ENCODE data around the gene YAF2. TPM values are rescaled to one million over a fixed set of nuclear protein-coding genes. Genes with fewer than 3 reads are reported as not detected.

The YAF2 gene
- total RNA-seq, 4 donors from 2014 or later = 10.8 to 69.7 (median 28.5) TPM

DNA sequence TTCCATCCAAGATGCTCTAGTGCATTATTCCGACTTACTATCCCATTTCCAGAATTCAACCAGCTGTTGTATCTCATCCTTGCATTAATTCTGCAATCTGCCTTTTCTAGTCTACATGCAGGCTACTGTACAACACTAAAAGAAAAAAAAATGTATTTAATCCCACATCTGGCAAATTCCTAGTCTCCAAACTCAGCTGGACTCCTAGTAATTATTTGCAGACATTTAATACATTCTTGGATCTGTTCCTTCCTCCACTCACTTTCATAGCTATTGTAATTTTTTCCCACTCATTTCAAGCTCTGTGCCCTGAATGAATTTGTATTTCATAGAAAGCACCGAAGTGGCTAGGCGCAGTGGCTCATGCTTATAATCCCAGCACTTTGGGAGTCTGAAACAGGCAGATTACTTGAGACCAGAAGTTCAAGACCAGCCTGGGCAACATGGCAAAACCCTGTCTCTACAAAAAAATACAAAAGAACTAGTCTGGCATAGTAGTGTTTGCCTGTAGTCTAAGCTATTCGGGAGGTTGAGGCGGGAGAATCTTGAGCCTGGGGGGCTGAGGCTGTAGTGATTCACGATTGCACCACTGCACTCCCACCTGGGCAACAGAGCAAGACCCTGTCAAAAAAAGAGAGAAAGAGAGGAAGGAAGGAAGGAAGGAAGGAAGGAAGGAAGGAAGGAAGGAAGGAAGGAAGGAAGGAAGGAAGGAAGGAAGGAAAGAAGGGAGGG lies 39.5 kb upstream of the YAF2 start:
- TF ChIP-seq, protein P1, sequence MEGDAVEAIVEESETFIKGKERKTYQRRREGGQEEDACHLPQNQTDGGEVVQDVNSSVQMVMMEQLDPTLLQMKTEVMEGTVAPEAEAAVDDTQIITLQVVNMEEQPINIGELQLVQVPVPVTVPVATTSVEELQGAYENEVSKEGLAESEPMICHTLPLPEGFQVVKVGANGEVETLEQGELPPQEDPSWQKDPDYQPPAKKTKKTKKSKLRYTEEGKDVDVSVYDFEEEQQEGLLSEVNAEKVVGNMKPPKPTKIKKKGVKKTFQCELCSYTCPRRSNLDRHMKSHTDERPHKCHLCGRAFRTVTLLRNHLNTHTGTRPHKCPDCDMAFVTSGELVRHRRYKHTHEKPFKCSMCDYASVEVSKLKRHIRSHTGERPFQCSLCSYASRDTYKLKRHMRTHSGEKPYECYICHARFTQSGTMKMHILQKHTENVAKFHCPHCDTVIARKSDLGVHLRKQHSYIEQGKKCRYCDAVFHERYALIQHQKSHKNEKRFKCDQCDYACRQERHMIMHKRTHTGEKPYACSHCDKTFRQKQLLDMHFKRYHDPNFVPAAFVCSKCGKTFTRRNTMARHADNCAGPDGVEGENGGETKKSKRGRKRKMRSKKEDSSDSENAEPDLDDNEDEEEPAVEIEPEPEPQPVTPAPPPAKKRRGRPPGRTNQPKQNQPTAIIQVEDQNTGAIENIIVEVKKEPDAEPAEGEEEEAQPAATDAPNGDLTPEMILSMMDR (IDR thresholded peaks at IDR 0.05) = no peak
- no peak for TF ChIP-seq POLR2A (IDR thresholded peaks at IDR 0.05)
- intact Hi-C loops (cut with DNase I; ENCODE audit: low total_unique reads) = no loop called here
- H3K4me1 ChIP-seq = no peaks in the 10 kb centered on the region
- DNase-seq = no peak
- no peak overlapping the region for H3K27ac ChIP-seq
- no peaks in the 10 kb centered on the region for H3K27me3 ChIP-seq
- no peak overlapping the region for H3K4me3 ChIP-seq
- no peaks in the 10 kb centered on the region for H3K9me3 ChIP-seq
- H3K36me3 ChIP-seq = no peaks in the 10 kb centered on the region

DNA sequence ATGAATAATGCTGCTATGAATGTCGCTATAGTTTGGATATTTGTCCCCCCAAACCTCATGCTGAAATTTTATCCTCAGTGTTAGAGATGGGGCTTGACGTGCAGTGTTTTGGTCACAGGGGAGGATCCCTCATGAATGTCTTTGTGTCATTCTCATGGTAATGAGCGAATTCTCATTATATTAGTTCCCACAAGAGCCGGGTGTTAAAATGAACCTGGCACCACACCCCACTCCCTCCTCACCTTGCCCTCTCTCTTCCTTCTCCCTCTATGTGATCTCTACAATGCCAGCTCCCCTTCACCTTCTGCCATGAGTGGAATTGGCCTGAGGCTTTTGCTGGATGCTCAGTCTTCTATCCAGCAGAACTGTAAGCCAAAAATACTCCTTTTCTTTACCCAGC lies 37.5 kb upstream of the YAF2 start:
- Histone ChIP-seq H3K36me3 (no peaks in the 10 kb centered on the region), H3K27ac (no peak overlapping the region), H3K4me3 (no peak overlapping the region), H3K4me1 (no peaks in the 10 kb centered on the region), H3K9me3 (no peaks in the 10 kb centered on the region), H3K27me3 (no peaks in the 10 kb centered on the region)
- intact Hi-C loops (cut with DNase I; ENCODE audit: low total_unique reads) = no loop called here
- DNase-seq = no peak
- TF ChIP-seq, protein P1 (IDR thresholded peaks at IDR 0.05) = no peak
- no peak for TF ChIP-seq POLR2A (IDR thresholded peaks at IDR 0.05)

GRCh38 chr12:42273706-42274105 lies 35.7 kb upstream of the YAF2 start:
- no peak for TF ChIP-seq POLR2A (IDR thresholded peaks at IDR 0.05)
- TF ChIP-seq, protein P1 (IDR thresholded peaks at IDR 0.05) = no peak
- intact Hi-C loops (cut with DNase I; ENCODE audit: low total_unique reads) = no loop called here
- Histone ChIP-seq H3K27me3 (no peaks in the 10 kb centered on the region), H3K9me3 (no peaks in the 10 kb centered on the region), H3K27ac (no peak overlapping the region), H3K4me3 (no peak overlapping the region), H3K4me1 (no peaks in the 10 kb centered on the region), H3K36me3 (no peaks in the 10 kb centered on the region)
- DNase-seq = no peak

GRCh38 chr12:42270596-42270995 lies 32.5 kb upstream of the YAF2 start:
- DNase-seq = no peak
- no peak for TF ChIP-seq POLR2A (IDR thresholded peaks at IDR 0.05)
- TF ChIP-seq, protein P1 (IDR thresholded peaks at IDR 0.05) = no peak
- intact Hi-C loops (cut with DNase I; ENCODE audit: low total_unique reads) = no loop called here
- H3K36me3 ChIP-seq = no peaks in the 10 kb centered on the region
- no peaks in the 10 kb centered on the region for H3K4me1 ChIP-seq
- H3K9me3 ChIP-seq = no peaks in the 10 kb centered on the region
- no peak overlapping the region for H3K27ac ChIP-seq
- H3K4me3 ChIP-seq = no peak overlapping the region
- H3K27me3 ChIP-seq = no peaks in the 10 kb centered on the region

DNA sequence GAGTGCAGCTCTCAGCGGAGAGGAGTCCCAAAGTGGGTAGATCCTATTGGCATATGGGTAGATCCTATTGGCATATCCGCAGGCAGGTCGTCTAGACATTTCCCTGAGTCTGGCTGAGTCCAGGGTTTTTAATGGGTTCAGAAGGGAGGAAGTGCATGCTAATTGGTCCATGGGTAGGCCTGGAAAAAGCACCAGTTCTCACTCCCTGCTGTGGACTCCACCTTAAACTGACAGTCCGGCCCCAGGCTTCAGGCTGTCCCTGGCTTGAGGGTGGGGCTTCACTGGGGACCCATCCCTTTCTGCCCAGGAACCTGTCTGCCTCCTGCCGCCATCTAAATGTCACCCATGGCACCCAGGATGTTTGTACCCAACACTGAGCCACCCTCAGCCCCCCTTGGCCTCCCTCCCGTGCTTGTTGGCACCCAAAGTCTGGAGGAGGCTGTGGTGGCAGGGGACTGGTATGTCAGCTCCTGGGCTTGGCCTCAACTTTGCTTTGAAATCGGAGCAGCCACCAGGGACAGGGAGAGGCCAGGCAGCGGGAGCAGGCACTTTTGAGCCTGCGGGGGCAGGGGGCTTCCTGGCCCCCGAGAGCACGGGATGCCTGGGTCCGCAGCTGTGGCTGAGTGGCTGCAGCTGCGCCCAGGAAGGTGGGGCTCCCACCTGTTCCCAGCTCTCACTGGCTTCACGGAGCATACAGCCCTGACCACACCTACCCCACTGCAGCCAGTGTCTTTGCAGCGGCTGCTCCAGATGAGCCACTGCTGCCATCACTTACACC lies 29.6 kb upstream of the YAF2 start:
- Histone ChIP-seq H3K36me3 (no peaks in the 10 kb centered on the region), H3K4me3 (no peak overlapping the region), H3K27me3 (no peaks in the 10 kb centered on the region), H3K27ac (no peak overlapping the region), H3K9me3 (no peaks in the 10 kb centered on the region), H3K4me1 (no peaks in the 10 kb centered on the region)
- no peak for TF ChIP-seq POLR2A (IDR thresholded peaks at IDR 0.05)
- TF ChIP-seq, protein P1 (IDR thresholded peaks at IDR 0.05) = no peak
- intact Hi-C loops (cut with DNase I; ENCODE audit: low total_unique reads) = no loop called here
- DNase-seq = no peak
